ENCODE data around the gene SRMS. TPM values are rescaled to one million over a fixed set of nuclear protein-coding genes. Genes with fewer than 3 reads are reported as not detected.

SRMS gene
- total and polyA plus RNA-seq, 2 of the 13 experiments (the other 11 are each of a cell fraction or from before 2014, with no cell fraction given): not detected

- no peak for TF ChIP-seq FOXP1 (IDR thresholded peaks at IDR 0.05)
- TF ChIP-seq FOXP1 (CRISPR knock-in tag; IDR thresholded peaks at IDR 0.05): peak; percentile 0; the same call in 1 of the 2 replicates
- TF ChIP-seq ATAD3A (CRISPR knock-in tag; IDR thresholded peaks at IDR 0.05): no peak
- TF ChIP-seq ZFX (CRISPR knock-in tag; IDR thresholded peaks at IDR 0.05; ENCODE audit: low read depth): no peak; the same call in 1 of the 2 replicates
- TF ChIP-seq ZNF180 (CRISPR knock-in tag; IDR thresholded peaks at IDR 0.05; ENCODE audit: borderline replicate concordance, low read depth): no peak
- TF ChIP-seq KDM1A (CRISPR knock-in tag; IDR thresholded peaks at IDR 0.05): peak; percentile 26; the same call in 1 of the 2 replicates
- TF ChIP-seq E2F2 (CRISPR knock-in tag; IDR thresholded peaks at IDR 0.05; ENCODE audit: borderline replicate concordance): no peak
- peak; percentile 59 for TF ChIP-seq MYPOP (CRISPR knock-in tag; IDR thresholded peaks at IDR 0.05)
- TF ChIP-seq EZH2 (conservative IDR thresholded peaks at IDR 0.05; ENCODE audit: low read depth, low read length): no peak
- TF ChIP-seq SRY (CRISPR knock-in tag; IDR thresholded peaks at IDR 0.05): no peak
- no peak for TF ChIP-seq ZNF567 (CRISPR knock-in tag; IDR thresholded peaks at IDR 0.05; ENCODE audit: borderline replicate concordance)
- no peak for TF ChIP-seq HOXA7 (CRISPR knock-in tag; IDR thresholded peaks at IDR 0.05)
- no peak for TF ChIP-seq ZNF562 (CRISPR knock-in tag; IDR thresholded peaks at IDR 0.05; ENCODE audit: borderline replicate concordance)
- 0 out of 2 replicates have a peak, but pooled peaks have one; percentile 49 for TF ChIP-seq E2F5 (CRISPR knock-in tag; conservative IDR thresholded peaks at IDR 0.05)
- TF ChIP-seq KLF16 (CRISPR knock-in tag; IDR thresholded peaks at IDR 0.05): peak in 1 of 2 experiments; percentile 68; a peak in 1 of 4 replicates
- no peak for TF ChIP-seq ZMAT5 (CRISPR knock-in tag; IDR thresholded peaks at IDR 0.05; ENCODE audit: borderline replicate concordance, low read depth)
- no peak for TF ChIP-seq ISX (CRISPR knock-in tag; conservative IDR thresholded peaks at IDR 0.05)
- no peak for TF ChIP-seq RFXANK (CRISPR knock-in tag; IDR thresholded peaks at IDR 0.05)
- TF ChIP-seq REST (IDR thresholded peaks at IDR 0.05; ENCODE audit: borderline replicate concordance in 1 of 2, low read depth in 1 of 2, low read length in 2 of 2): no peak
- TF ChIP-seq TOPORS (CRISPR knock-in tag; IDR thresholded peaks at IDR 0.05): no peak
- no peak for TF ChIP-seq ZNF850 (CRISPR knock-in tag; conservative IDR thresholded peaks at IDR 0.05)
- no peak for TF ChIP-seq ONECUT2 (CRISPR knock-in tag; IDR thresholded peaks at IDR 0.05)
- TF ChIP-seq HOXA3 (CRISPR knock-in tag; IDR thresholded peaks at IDR 0.05): 0 out of 2 replicates have a peak, but pooled peaks have one; percentile 55
Measured at GRCh38 chr20:63574829-63575743, 27.5 kb upstream of the SRMS start (continued).
